Neuron (in vitro differentiated cells): Measurements from ENCODE around the gene GPC6.

Experiments
- H2AFZ ChIP-seq: one replicate; pipeline ENCODE4 v1.6.1; 2013; ENCODE audit warnings: low read depth, mild to moderate bottlenecking, inconsistent platforms, low read length, moderate library complexity
- H3K27me3 ChIP-seq: one replicate; pipeline ENCODE4 v1.6.1; 2013; ENCODE audit warnings: low read length; ENCODE audit not compliant: insufficient read depth
- H3K36me3 ChIP-seq: one replicate; pipeline ENCODE4 v1.6.1; 2013; ENCODE audit warnings: low read length; ENCODE audit not compliant: insufficient read depth
- H3K4me1 ChIP-seq: one replicate; pipeline ENCODE4 v1.6.1; 2013; ENCODE audit warnings: low read length; ENCODE audit not compliant: insufficient read depth
- H3K4me3 ChIP-seq: 2 replicates; pipeline ENCODE4 v1.5.1; 2013; ENCODE audit warnings: mild to moderate bottlenecking, low read length, moderate library complexity
- H3K9me3 ChIP-seq: one replicate; pipeline ENCODE4 v1.6.1; 2013; ENCODE audit warnings: low read length

GPC6 gene

GRCh38 chr13:93352616-93353015 is 126.0 kb downstream of the GPC6 start:
- Histone ChIP-seq H3K36me3 (no peaks in the 10 kb centered on the region), H3K4me3 (no peak overlapping the region), H2AFZ (no peak overlapping the region), H3K27me3 (no peaks in the 10 kb centered on the region), H3K9me3 (no peaks in the 10 kb centered on the region), H3K4me1 (no peaks in the 10 kb centered on the region)

- H3K4me1 ChIP-seq, result no peaks in the 10 kb centered on the region
- H3K36me3 ChIP-seq, result no peaks in the 10 kb centered on the region
- H3K9me3 ChIP-seq, result no peaks in the 10 kb centered on the region
- no peaks in the 10 kb centered on the region for H3K27me3 ChIP-seq
- no peak overlapping the region for H2AFZ ChIP-seq
- no peak overlapping the region for H3K4me3 ChIP-seq
Observed at GRCh38 chr13:93355094-93355493, 128.5 kb downstream of the GPC6 start.

DNA sequence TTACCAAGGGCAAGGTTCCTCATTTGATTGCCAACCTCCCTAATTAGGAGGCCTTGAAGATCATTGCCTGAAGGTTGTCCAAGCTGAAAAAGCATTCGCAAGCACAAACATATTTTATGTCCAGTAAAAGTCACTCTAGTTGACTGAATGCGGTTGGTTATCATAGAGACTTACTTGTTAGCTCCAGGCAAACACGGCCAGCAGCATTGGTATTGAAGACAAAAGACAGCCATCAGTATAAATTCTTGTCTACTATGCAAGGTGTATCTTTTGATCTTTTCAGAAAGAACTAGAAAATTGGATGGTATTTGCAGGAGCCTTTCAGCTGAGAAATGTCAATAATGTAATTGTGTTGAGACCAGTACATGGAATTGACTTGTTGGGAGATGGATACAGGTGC is 129.9 kb downstream of the GPC6 start:
- Histone ChIP-seq H3K36me3 (no peaks in the 10 kb centered on the region), H2AFZ (no peak overlapping the region), H3K4me3 (no peak overlapping the region), H3K4me1 (no peaks in the 10 kb centered on the region), H3K27me3 (no peaks in the 10 kb centered on the region), H3K9me3 (no peaks in the 10 kb centered on the region)

- H3K9me3 ChIP-seq, result no peaks in the 10 kb centered on the region
- H3K36me3 ChIP-seq, result no peaks in the 10 kb centered on the region
- no peaks in the 10 kb centered on the region for H3K4me1 ChIP-seq
- H3K27me3 ChIP-seq, result no peaks in the 10 kb centered on the region
- H2AFZ ChIP-seq, result no peak overlapping the region
- H3K4me3 ChIP-seq, result no peak overlapping the region
Observed at GRCh38 chr13:93360021-93360420, 133.4 kb downstream of the GPC6 start.

GRCh38 chr13:93361703-93362102 is 135.1 kb downstream of the GPC6 start:
- Histone ChIP-seq H3K27me3 (no peaks in the 10 kb centered on the region), H3K4me3 (no peak overlapping the region), H3K4me1 (no peaks in the 10 kb centered on the region), H3K9me3 (no peaks in the 10 kb centered on the region), H3K36me3 (no peaks in the 10 kb centered on the region), H2AFZ (no peak overlapping the region)

- Histone ChIP-seq H3K4me3 (no peak overlapping the region), H2AFZ (no peak overlapping the region), H3K36me3 (no peaks in the 10 kb centered on the region), H3K9me3 (no peaks in the 10 kb centered on the region), H3K27me3 (no peaks in the 10 kb centered on the region), H3K4me1 (no peaks in the 10 kb centered on the region)
Observed at GRCh38 chr13:93364166-93364565, 137.6 kb downstream of the GPC6 start.

GRCh38 chr13:93368296-93368695 is 141.7 kb downstream of the GPC6 start:
- no peaks in the 10 kb centered on the region for H3K27me3 ChIP-seq
- no peaks in the 10 kb centered on the region for H3K36me3 ChIP-seq
- H3K4me1 ChIP-seq, result peaks cover 4% of the 10 kb centered on the region
- no peak overlapping the region for H2AFZ ChIP-seq
- no peaks in the 10 kb centered on the region for H3K9me3 ChIP-seq
- no peak overlapping the region for H3K4me3 ChIP-seq

DNA sequence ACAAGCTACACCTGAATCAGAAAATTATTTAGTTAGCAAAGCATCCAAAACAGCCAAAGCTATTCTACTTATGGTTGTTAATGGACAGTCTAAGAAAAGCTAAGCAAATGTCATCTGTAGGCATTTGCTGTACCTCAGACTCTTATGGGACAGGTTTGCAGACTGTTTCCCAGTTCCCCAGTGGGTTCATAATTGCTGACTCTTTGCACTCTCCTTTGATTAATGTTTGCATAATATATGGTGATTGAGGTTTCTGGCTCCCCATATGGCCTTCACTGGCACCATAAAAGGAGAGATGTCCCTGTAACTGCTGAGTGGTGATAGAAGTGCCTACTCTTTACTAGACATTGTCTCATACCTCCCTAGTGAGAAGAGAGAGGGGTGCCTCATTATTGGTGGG is 142.1 kb downstream of the GPC6 start:
- Histone ChIP-seq H3K9me3 (no peaks in the 10 kb centered on the region), H3K27me3 (no peaks in the 10 kb centered on the region), H3K36me3 (no peaks in the 10 kb centered on the region), H2AFZ (no peak overlapping the region), H3K4me1 (peaks cover 4% of the 10 kb centered on the region), H3K4me3 (no peak overlapping the region)

DNA sequence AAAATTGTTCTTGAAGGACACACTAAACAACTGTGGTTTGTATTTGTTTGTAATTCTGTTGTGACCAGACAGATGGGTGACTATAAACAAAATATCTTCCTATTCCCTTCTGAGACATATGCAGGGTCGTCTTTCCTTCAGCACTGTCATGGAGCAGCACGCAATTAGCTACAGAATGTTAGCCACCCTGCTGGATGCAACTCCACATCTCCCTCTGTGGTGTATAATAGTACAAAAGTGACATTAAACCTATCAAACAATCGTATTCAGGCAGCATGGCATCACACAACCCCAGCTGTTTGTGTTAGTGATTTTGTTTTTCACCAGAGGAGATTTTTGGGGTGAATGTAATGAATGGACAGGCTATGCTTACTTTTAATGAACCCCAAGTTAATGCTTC is 146.2 kb downstream of the GPC6 start:
- Histone ChIP-seq H3K4me3 (no peak overlapping the region), H3K4me1 (peaks cover 4% of the 10 kb centered on the region)

DNA sequence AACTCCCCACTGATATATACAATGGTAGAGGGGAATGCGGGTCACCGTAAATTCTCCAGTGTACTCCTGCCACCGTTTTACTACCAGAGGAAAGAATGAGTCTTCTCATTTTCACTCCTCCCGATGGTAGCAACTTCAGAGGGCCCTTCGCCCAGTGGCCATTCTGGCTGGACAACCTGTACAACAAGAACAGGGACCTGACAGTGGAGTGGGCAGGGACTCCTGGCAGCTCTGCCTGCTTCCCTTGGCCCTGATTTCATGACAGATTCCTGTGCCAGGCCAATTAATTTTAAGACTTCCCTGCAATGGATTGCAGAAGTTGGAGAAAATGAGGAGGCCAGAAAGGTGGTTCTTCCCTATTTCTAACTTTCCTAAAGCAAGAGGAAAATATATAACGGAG is 148.9 kb downstream of the GPC6 start:
- no peaks in the 10 kb centered on the region for H3K27me3 ChIP-seq
- H3K9me3 ChIP-seq, result no peaks in the 10 kb centered on the region
- H2AFZ ChIP-seq, result no peak overlapping the region
- H3K4me3 ChIP-seq, result no peak overlapping the region
- H3K4me1 ChIP-seq, result peaks cover 4% of the 10 kb centered on the region
- H3K36me3 ChIP-seq, result no peaks in the 10 kb centered on the region

More for the DNA sequence above, 146.2 kb downstream of the GPC6 start:
- H3K36me3 ChIP-seq, result no peaks in the 10 kb centered on the region
- H2AFZ ChIP-seq, result no peak overlapping the region
- no peaks in the 10 kb centered on the region for H3K27me3 ChIP-seq
- no peaks in the 10 kb centered on the region for H3K9me3 ChIP-seq

- no peak overlapping the region for H2AFZ ChIP-seq
- H3K9me3 ChIP-seq, result no peaks in the 10 kb centered on the region
- no peaks in the 10 kb centered on the region for H3K36me3 ChIP-seq
- peaks cover 4% of the 10 kb centered on the region for H3K4me1 ChIP-seq
- H3K27me3 ChIP-seq, result no peaks in the 10 kb centered on the region
- no peak overlapping the region for H3K4me3 ChIP-seq
Observed at GRCh38 chr13:93377196-93377595, 150.6 kb downstream of the GPC6 start.

- no peaks in the 10 kb centered on the region for H3K27me3 ChIP-seq
- no peak overlapping the region for H2AFZ ChIP-seq
- H3K4me1 ChIP-seq, result peaks cover under 1% of the 10 kb centered on the region
- no peak overlapping the region for H3K4me3 ChIP-seq
- no peaks in the 10 kb centered on the region for H3K9me3 ChIP-seq
- no peaks in the 10 kb centered on the region for H3K36me3 ChIP-seq
Observed at GRCh38 chr13:93378184-93378583, 151.6 kb downstream of the GPC6 start.

DNA sequence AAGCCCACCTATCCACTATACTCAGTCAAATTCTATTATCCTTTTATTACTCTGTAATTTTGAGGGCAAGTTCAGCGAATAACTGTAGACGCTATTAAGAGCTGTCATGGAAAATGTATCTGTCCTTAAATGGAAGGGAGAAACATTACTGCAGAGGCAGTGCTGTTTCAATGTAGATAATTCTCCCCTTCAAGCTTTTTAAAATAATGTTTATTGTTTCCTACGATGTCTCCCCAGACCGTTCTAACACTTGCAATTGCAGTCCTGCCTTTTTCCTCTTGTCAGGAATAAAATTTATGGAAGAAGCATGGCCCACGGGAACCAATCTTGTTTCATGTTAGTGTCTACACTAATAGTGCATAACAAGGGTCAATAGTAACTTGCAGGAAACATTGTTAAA is 159.5 kb downstream of the GPC6 start:
- H3K27me3 ChIP-seq, result no peaks in the 10 kb centered on the region
- H3K36me3 ChIP-seq, result no peaks in the 10 kb centered on the region
- no peaks in the 10 kb centered on the region for H3K4me1 ChIP-seq
- no peak overlapping the region for H2AFZ ChIP-seq
- H3K4me3 ChIP-seq, result no peak overlapping the region
- H3K9me3 ChIP-seq, result no peaks in the 10 kb centered on the region

- Histone ChIP-seq H2AFZ (no peak overlapping the region), H3K36me3 (no peaks in the 10 kb centered on the region), H3K27me3 (no peaks in the 10 kb centered on the region), H3K4me1 (peaks cover 3% of the 10 kb centered on the region), H3K9me3 (no peaks in the 10 kb centered on the region), H3K4me3 (no peak overlapping the region)
Observed at GRCh38 chr13:93388701-93389100, 162.1 kb downstream of the GPC6 start.
